HEK293T (cell line): Measurements from ENCODE around the gene GOLIM4.

Experiments used
- CTCF ChIA-PET: fragments of 350-600 bp; formaldehyde crosslinking; extraction: SDS; loops from one replicate; lab custom pipeline; 2021; ENCODE audit warnings: antibody characterized with exemption, inconsistent platforms; lab: Yijun Ruan, JAX
- POLR2A ChIA-PET: fragments of 350-600 bp; formaldehyde crosslinking; extraction: SDS; loops from one replicate; lab custom pipeline; 2020; ENCODE audit warnings: antibody characterized with exemption, inconsistent platforms; lab: Yijun Ruan, JAX
- DNase-seq: peaks from one replicate; pipeline ENCODE4 v3.0.0; 2012; ENCODE audit warnings: mixed read lengths; ENCODE audit errors: extremely low spot score
- ARNT ChIP-seq: fragments of 450-650 bp; IDR thresholded peaks from 2 replicates; pipeline ENCODE4 v1.6.1; 2017; ENCODE audit warnings: mild to moderate bottlenecking
- BHLHE40 ChIP-seq: fragments of 450-650 bp; IDR thresholded peaks from 2 replicates; pipeline ENCODE4 v1.6.1; 2016; ENCODE audit warnings: mild to moderate bottlenecking, moderate library complexity, borderline replicate concordance
- CTBP1 ChIP-seq: fragments of 450-650 bp; IDR thresholded peaks from 2 replicates; pipeline ENCODE4 v1.6.1; 2016; ENCODE audit warnings: borderline replicate concordance
- ELF4 ChIP-seq: fragments of 450-650 bp; IDR thresholded peaks from 2 replicates; pipeline ENCODE4 v1.6.1; 2017; ENCODE audit warnings: antibody characterized with exemption
- FOXA1 ChIP-seq: fragments of 450-650 bp; IDR thresholded peaks from 2 replicates; pipeline ENCODE4 v1.6.1; 2016; ENCODE audit warnings: mild to moderate bottlenecking
- FOXK2 ChIP-seq: fragments of 450-650 bp; IDR thresholded peaks from 2 replicates; pipeline ENCODE4 v1.6.1; 2016; ENCODE audit warnings: mild to moderate bottlenecking
- FOXM1 ChIP-seq: fragments of 450-650 bp; IDR thresholded peaks from 2 replicates; pipeline ENCODE4 v1.6.1; 2017; ENCODE audit warnings: mild to moderate bottlenecking, borderline replicate concordance
- HDGF ChIP-seq: fragments of 450-650 bp; IDR thresholded peaks from 2 replicates; pipeline ENCODE4 v1.6.1; 2017; ENCODE audit warnings: antibody characterized with exemption, borderline replicate concordance
- L3MBTL2 ChIP-seq: fragments of 450-650 bp; conservative IDR thresholded peaks from 2 replicates; pipeline ENCODE4 v1.6.1; 2016; ENCODE audit warnings: mild to moderate bottlenecking
- LEF1 ChIP-seq: fragments of 450-650 bp; IDR thresholded peaks from 2 replicates; pipeline ENCODE4 v1.6.1; 2017; ENCODE audit warnings: mild to moderate bottlenecking, borderline replicate concordance
- NFRKB ChIP-seq: fragments of 450-650 bp; IDR thresholded peaks from 2 replicates; pipeline ENCODE4 v1.6.1; 2016; ENCODE audit warnings: mild to moderate bottlenecking, moderate library complexity
- PKNOX1 ChIP-seq: fragments of 450-650 bp; IDR thresholded peaks from 2 replicates; pipeline ENCODE4 v1.6.1; 2016
- SP1 ChIP-seq: fragments of 450-650 bp; IDR thresholded peaks from 2 replicates; pipeline ENCODE4 v1.6.1; 2017
- SUZ12 ChIP-seq: fragments of 450-650 bp; IDR thresholded peaks from 2 replicates; pipeline ENCODE4 v1.6.1; 2016; ENCODE audit warnings: mild to moderate bottlenecking
- TARDBP ChIP-seq: fragments of 450-650 bp; IDR thresholded peaks from 2 replicates; pipeline ENCODE4 v1.6.1; 2016
- ZNF384 ChIP-seq: fragments of 450-650 bp; IDR thresholded peaks from 2 replicates; pipeline ENCODE4 v1.6.1; 2016

The GOLIM4 gene

GRCh38 chr3:168088106-168088720 is 7.5 kb downstream of the GOLIM4 start:
- CTCF ChIA-PET, result interaction anchor here (0.8 to 2.4 kb wide), 2 partner anchors 8 to 13 kb away, joined by 3 to 6 read pairs; no protein-coding TSS in a partner anchor
- no peak for TF ChIP-seq FOXK2
- TF ChIP-seq LEF1, result no peak
- TF ChIP-seq SUZ12, result no peak
- no peak for TF ChIP-seq ELF4
- no peak for TF ChIP-seq FOXA1
- TF ChIP-seq L3MBTL2, result no peak
- peak; percentile 25 for DNase-seq
- POLR2A ChIA-PET, result no interaction called here

DNA sequence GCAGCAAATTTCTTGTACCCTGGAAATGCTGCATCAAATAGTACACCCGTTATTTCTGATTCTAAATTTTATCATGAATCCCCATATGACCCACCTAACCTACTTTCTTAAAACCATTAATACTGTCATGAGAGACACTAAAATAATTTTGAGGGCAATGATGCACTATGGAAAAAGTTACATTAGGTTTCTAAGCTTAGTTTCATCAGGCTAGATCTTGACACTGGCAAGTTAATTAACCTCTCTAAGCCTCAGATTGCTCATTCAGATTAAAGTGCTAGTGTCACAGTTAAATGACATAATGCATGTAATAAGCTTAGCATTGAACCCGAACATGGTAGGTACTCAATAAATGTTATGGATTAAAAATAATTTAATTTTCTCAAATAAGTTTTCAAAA is 8.2 kb downstream of the GOLIM4 start:
- POLR2A ChIA-PET, result no interaction called here
- DNase-seq, result no peak
- CTCF ChIA-PET, result interaction anchor here (0.8 kb wide), 1 partner anchor 14 kb away, joined by 3 read pairs; no protein-coding TSS in a partner anchor
- no peak for TF ChIP-seq L3MBTL2
- TF ChIP-seq FOXK2, result no peak

GRCh38 chr3:168086541-168087260 is 9.0 kb downstream of the GOLIM4 start:
- DNase-seq, result no peak
- ChIA-PET CTCF (interaction anchor here (0.5 kb wide), 1 partner anchor 159 kb away, joined by 5 read pairs; no protein-coding TSS in a partner anchor), POLR2A (interaction anchor here (1.2 kb wide), 1 partner anchor 8 kb away, joined by 3 read pairs; no protein-coding TSS in a partner anchor)
- TF ChIP-seq SUZ12, result no peak
- TF ChIP-seq FOXM1, result no peak
- no peak for TF ChIP-seq LEF1
- TF ChIP-seq L3MBTL2, result no peak
- no peak for TF ChIP-seq BHLHE40
- TF ChIP-seq PKNOX1, result peak; percentile 92

DNA sequence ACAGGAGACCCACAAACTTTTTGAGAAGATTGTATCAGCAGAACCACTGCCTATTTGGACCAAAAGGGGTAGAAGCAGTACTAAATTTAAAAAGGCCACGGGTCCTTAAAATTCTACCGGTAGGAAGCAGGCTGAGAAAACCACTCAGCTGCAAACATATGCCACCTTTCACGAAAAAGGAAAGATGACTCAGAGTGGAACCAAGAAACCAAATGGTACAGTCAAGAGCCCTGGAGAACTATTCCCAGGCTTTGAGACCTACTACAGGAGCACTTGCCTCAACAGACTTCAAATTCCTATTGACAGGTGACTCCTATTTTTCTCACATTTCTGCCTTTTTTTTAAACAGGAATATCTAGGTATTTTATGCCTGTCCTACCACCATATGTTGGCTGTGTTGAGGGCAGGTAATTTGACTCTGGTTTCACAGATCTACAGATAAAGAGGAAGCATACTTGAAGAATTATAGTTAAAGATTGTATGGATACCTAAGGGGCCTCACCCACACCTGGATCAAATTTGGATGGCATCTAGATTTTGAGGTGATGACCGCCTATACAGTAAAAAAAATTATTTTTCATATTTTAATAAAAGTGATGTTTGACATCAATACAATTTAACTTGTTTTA is 10.1 kb downstream of the GOLIM4 start:
- POLR2A ChIA-PET, result interaction anchor here (1.2 kb wide), 1 partner anchor 9 kb away, joined by 3 read pairs; no protein-coding TSS in a partner anchor

DNA sequence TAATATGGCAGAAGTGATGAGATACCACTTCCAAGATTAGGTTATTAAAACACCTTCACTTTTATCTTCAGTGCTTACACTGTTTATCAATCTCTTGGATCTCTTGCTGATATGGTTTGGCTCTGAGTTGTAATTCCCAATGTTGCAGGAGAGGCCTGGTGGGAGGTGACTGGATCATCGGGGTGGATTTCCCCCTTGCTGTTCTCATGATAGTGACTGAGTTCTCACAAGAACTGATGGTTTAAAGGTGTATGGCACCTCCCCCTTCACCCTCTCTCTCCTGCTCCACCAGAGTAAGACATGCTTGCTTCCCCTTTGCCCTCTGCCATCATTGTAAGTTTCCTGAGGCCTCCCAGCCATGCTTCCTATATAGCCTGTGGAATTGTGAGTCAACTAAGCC is 11.8 kb downstream of the GOLIM4 start:
- TF ChIP-seq CTBP1 (no peak), ELF4 (no peak), SUZ12 (no peak), FOXM1 (no peak), ZNF384 (no peak), TARDBP (no peak), L3MBTL2 (no peak), SP1 (no peak), FOXK2 (no peak)
- CTCF ChIA-PET, result interaction anchor here (0.5 kb wide), 1 partner anchor 342 kb away, joined by 3 read pairs; no protein-coding TSS in a partner anchor
- POLR2A ChIA-PET, result no interaction called here
- DNase-seq, result no peak

More for the DNA sequence above, 10.1 kb downstream of the GOLIM4 start:
- DNase-seq, result no peak
- TF ChIP-seq ARNT (no peak), FOXK2 (no peak), ELF4 (no peak), FOXM1 (no peak), PKNOX1 (no peak), TARDBP (no peak), LEF1 (no peak), NFRKB (no peak), SP1 (no peak), L3MBTL2 (no peak), FOXA1 (no peak), ZNF384 (no peak), CTBP1 (no peak), SUZ12 (no peak), BHLHE40 (no peak), HDGF (no peak)
- CTCF ChIA-PET, result interaction anchor here (0.6 kb wide), 1 partner anchor 1352 kb away, joined by 6 read pairs; no protein-coding TSS in a partner anchor

GRCh38 chr3:168081856-168082255 is 13.9 kb downstream of the GOLIM4 start:
- ChIA-PET CTCF (interaction anchor here (0.6 kb wide), 1 partner anchor 475 kb away, joined by 5 read pairs; no protein-coding TSS in a partner anchor), POLR2A (no interaction called here)
- TF ChIP-seq NFRKB (no peak), SP1 (no peak), LEF1 (no peak), L3MBTL2 (no peak)
- DNase-seq, result no peak
